HepG2 (cell line): ENCODE data around the gene REPIN1. TPM values are rescaled to one million over a fixed set of nuclear protein-coding genes. Genes with fewer than 3 reads are reported as not detected.
A peak's percentile ranks its signal among the peaks of the same experiment; 100 is the strongest.

Source experiments
- ATAC-seq: fragments of 200-7000 bp; cut with Tn5 transposase; 3 replicates; pipeline ENCODE4 v1.9.1; 2020; ENCODE audit warnings: mild to moderate bottlenecking, moderate library complexity
- BruUV-seq: library from RNA; stranded (reverse); fragments of 400-500 nt; replicated peaks from 2 replicates; lab custom pipeline; 2021; lab: Mats Ljungman, UMichigan
- CTCF ChIA-PET: fragments of 300-600 bp; formaldehyde crosslinking; extraction: SDS; loops from one replicate; lab custom pipeline; 2021; ENCODE audit warnings: low total read pairs, inconsistent platforms, low intra/inter-chr PET ratio; lab: Yijun Ruan, JAX
- POLR2A ChIA-PET: fragments of 350-600 bp; sonication (Branson Sonifier 250); formaldehyde crosslinking; loops from one replicate; lab custom pipeline; 2020; ENCODE audit warnings: antibody characterized with exemption, inconsistent platforms; lab: Yijun Ruan, JAX
- DNase-seq: peaks from one replicate; pipeline ENCODE4 v3.0.0-alpha.2; 2015; ENCODE audit warnings: low spot score
- FAIRE-seq: peaks from 3 replicates; lab custom pipeline; 2011; peaks lifted over from hg19 to GRCh38; lab: Jason Lieb, UNC
- H2AFZ ChIP-seq: one replicate; pipeline ENCODE4 v1.6.1; 2011; ENCODE audit warnings: low read length, inconsistent platforms
- H3K27ac ChIP-seq: fragments of 300-600 bp; 3 replicates; pipeline ENCODE4 v1.8.0; 2011; ENCODE audit warnings: mixed run types, mild to moderate bottlenecking, mixed read lengths, low read length, inconsistent platforms; ENCODE audit not compliant: insufficient read depth; ENCODE audit errors: extremely low read length
- H3K27me3 ChIP-seq, 2 experiments: fragments of 200-600 bp in 1 of 2; 2 replicates in 1 of 2; 3 replicates in 1 of 2; pipeline versions ENCODE4 v1.6.0 to v1.8.0; 2011; ENCODE audit warnings: low read length in 2 of 2, mild to moderate bottlenecking in 2 of 2, moderate library complexity in 2 of 2, inconsistent platforms in 1 of 2; ENCODE audit not compliant: insufficient read depth in 2 of 2, control insufficient read depth in 1 of 2
- H3K36me3 ChIP-seq, 2 experiments: fragments of 200-600 bp in 1 of 2; replicated peaks in 1 of 2; 2 replicates in 1 of 2; 3 replicates in 1 of 2; pipeline versions ENCODE4 v1.5.1 to v1.8.0; 2011; ENCODE audit warnings: low read length in 2 of 2, inconsistent platforms in 1 of 2; ENCODE audit not compliant: insufficient read depth in 2 of 2, control insufficient read depth in 1 of 2
- H3K4me1 ChIP-seq: 2 replicates; pipeline ENCODE4 v1.5.1; 2012; ENCODE audit warnings: low read length, inconsistent platforms; ENCODE audit not compliant: insufficient read depth
- H3K4me2 ChIP-seq: 2 replicates; pipeline ENCODE4 v1.6.0; 2011; ENCODE audit warnings: low read depth, low read length, inconsistent platforms
- H3K4me3 ChIP-seq, 3 experiments: fragments of 200-600 bp in 1 of 3; sonication (generic), shearing (Covaris generic) in 1 of 3; replicated peaks in 1 of 3; 2 replicates each; pipeline ENCODE4 v1.5.1; 2011 to 2016; ENCODE audit warnings: low read length in 3 of 3, inconsistent platforms in 2 of 3, low read depth in 2 of 3, mild to moderate bottlenecking in 2 of 3, control low read depth in 1 of 3, mixed read lengths in 1 of 3; ENCODE audit not compliant: insufficient read depth in 1 of 3
- H3K79me2 ChIP-seq: one replicate; pipeline ENCODE4 v1.6.1; 2011; ENCODE audit warnings: low read length, inconsistent platforms; ENCODE audit not compliant: insufficient read depth
- H3K9ac ChIP-seq: 2 replicates; pipeline ENCODE4 v1.6.0; 2011; ENCODE audit warnings: mild to moderate bottlenecking, low read depth, low read length, inconsistent platforms; ENCODE audit not compliant: insufficient read depth
- H3K9me3 ChIP-seq: 2 replicates; pipeline ENCODE4 v1.5.1; 2012; ENCODE audit warnings: mild to moderate bottlenecking, low read length
- H4K20me1 ChIP-seq: 2 replicates; pipeline ENCODE4 v1.6.0; 2011; ENCODE audit warnings: inconsistent platforms, mild to moderate bottlenecking, low read length, moderate library complexity; ENCODE audit not compliant: insufficient read depth
- MTA1 ChIP-seq: sonication (generic); formaldehyde crosslinking; IDR thresholded peaks from 2 replicates; pipeline ENCODE4 v1.4.0; 2020; ENCODE audit warnings: missing genetic modification reagents, mild to moderate bottlenecking, borderline replicate concordance
- PRMT3 ChIP-seq: sonication (generic); formaldehyde crosslinking; IDR thresholded peaks from 2 replicates; pipeline ENCODE4 v1.8.1; 2022; ENCODE audit warnings: low read depth, mild to moderate bottlenecking, moderate library complexity, missing genetic modification reagents, borderline replicate concordance
- ZNF776 ChIP-seq: sonication (generic); formaldehyde crosslinking; IDR thresholded peaks from 2 replicates; pipeline ENCODE4 v1.4.0; 2020; ENCODE audit warnings: mild to moderate bottlenecking, missing genetic modification reagents
- WGBS: methylation state at CpG from one replicate; pipeline ENCODE4 v1.1.6; 2017; ENCODE audit warnings: low lambda C conversion rate; 5-methylcytosine and 5-hydroxymethylcytosine counted together
- in situ Hi-C: cut with HindIII; loops from 2 replicates; pipeline ENCODE4 v1.10.0; 2017; ENCODE audit warnings: low pct_unique_long_range_greater_than_20kb; ENCODE audit not compliant: extremely low pct_ligation_motif_present
- intact Hi-C: fragments of 100-400 bp; cut with micrococcal nuclease; formaldehyde crosslinking; loops from one replicate; pipeline ENCODE4 v1.10.0; 2022; ENCODE audit not compliant: unreplicated experiment
- polyA plus RNA-seq, 8 experiments: library from polyadenylated mRNA; depleted of rRNA in 3 of 8; stranded (reverse) in 7 of 8; unstranded in 1 of 8; fragments of >200 nt; fragmentation: Illumina TruSeq in 4 of 8; extraction: Trizol in 4 of 8; gene quantifications; 2 replicates each; pipeline versions ENCODE4 v1.2.1 to v1.2.3, GENCODE V29; 2011 to 2016; ENCODE audit warnings: low read depth in 4 of 8, missing spikeins in 1 of 8, mixed read lengths in 1 of 8; ENCODE audit not compliant: insufficient read depth in 1 of 8
- total RNA-seq, 5 experiments: library from RNA; depleted of rRNA; stranded (reverse); fragments of >200 nt; fragmentation: Illumina TruSeq; extraction: Trizol; gene quantifications; 2 replicates each; pipeline ENCODE4 v1.2.3, GENCODE V29; 2016; ENCODE audit warnings: low read depth in 1 of 5
- TF ChIP-seq, protein P1 (sequence below): sonication (generic); formaldehyde crosslinking; conservative IDR thresholded peaks from 2 replicates; pipeline ENCODE4 v1.8.1; 2023; ENCODE audit warnings: missing genetic modification reagents
- TF ChIP-seq, protein P2 (sequence below): sonication (generic); formaldehyde crosslinking; IDR thresholded peaks from 2 replicates; pipeline ENCODE4 v1.4.0; 2020; ENCODE audit warnings: missing genetic modification reagents
- TF ChIP-seq, protein P3 (sequence below): IDR thresholded peaks from 2 replicates; pipeline ENCODE4 v1.6.1; 2016; ENCODE audit warnings: low read depth

Gene REPIN1
- total and polyA plus RNA-seq, 2 of the 13 experiments (the other 11 are each of a cell fraction or from before 2014, with no cell fraction given), result 69.9 to 108 TPM

DNA sequence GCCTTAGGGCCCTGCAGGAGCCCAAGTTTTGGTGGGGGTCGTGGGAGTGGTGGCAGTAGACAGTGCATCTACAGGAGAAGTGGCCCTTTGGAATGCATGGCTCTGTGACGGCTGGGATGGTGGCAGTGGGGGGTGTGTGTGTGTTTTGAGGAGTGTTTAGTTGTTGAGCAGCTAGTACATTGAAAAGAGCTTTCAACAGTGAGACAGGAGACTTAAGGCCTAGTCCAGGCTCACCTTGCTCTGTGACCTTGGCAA, 37.6 kb downstream of the REPIN1 start:
- WGBS, result 0% methylated on average over 2 of the region's 2 CpGs
- peak; percentile 10 for ATAC-seq
- TF ChIP-seq ZNF776 (CRISPR knock-in tag) (0 out of 2 replicates have a peak, but pooled peaks have one; percentile 6), MTA1 (CRISPR knock-in tag) (peak; percentile 11; the same call in 1 of the 2 replicates), PRMT3 (CRISPR knock-in tag) (0 out of 2 replicates have a peak, but pooled peaks have one; percentile 14)
- TF ChIP-seq, protein P1, sequence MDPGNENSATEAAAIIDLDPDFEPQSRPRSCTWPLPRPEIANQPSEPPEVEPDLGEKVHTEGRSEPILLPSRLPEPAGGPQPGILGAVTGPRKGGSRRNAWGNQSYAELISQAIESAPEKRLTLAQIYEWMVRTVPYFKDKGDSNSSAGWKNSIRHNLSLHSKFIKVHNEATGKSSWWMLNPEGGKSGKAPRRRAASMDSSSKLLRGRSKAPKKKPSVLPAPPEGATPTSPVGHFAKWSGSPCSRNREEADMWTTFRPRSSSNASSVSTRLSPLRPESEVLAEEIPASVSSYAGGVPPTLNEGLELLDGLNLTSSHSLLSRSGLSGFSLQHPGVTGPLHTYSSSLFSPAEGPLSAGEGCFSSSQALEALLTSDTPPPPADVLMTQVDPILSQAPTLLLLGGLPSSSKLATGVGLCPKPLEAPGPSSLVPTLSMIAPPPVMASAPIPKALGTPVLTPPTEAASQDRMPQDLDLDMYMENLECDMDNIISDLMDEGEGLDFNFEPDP (CRISPR knock-in tag), result no peak
- TF ChIP-seq, protein P2, sequence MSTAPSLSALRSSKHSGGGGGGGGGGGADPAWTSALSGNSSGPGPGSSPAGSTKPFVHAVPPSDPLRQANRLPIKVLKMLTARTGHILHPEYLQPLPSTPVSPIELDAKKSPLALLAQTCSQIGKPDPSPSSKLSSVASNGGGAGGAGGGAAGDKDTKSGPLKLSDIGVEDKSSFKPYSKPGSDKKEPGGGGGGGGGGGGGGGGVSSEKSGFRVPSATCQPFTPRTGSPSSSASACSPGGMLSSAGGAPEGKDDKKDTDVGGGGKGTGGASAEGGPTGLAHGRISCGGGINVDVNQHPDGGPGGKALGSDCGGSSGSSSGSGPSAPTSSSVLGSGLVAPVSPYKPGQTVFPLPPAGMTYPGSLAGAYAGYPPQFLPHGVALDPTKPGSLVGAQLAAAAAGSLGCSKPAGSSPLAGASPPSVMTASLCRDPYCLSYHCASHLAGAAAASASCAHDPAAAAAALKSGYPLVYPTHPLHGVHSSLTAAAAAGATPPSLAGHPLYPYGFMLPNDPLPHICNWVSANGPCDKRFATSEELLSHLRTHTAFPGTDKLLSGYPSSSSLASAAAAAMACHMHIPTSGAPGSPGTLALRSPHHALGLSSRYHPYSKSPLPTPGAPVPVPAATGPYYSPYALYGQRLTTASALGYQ, result no peak
- TF ChIP-seq, protein P3, sequence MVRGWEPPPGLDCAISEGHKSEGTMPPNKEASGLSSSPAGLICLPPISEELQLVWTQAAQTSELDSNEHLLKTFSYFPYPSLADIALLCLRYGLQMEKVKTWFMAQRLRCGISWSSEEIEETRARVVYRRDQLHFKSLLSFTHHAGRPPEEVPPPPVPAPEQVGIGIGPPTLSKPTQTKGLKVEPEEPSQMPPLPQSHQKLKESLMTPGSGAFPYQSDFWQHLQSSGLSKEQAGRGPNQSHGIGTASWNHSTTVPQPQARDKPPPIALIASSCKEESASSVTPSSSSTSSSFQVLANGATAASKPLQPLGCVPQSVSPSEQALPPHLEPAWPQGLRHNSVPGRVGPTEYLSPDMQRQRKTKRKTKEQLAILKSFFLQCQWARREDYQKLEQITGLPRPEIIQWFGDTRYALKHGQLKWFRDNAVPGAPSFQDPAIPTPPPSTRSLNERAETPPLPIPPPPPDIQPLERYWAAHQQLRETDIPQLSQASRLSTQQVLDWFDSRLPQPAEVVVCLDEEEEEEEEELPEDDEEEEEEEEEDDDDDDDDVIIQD (CRISPR knock-in tag), result 0 out of 2 replicates have a peak, but pooled peaks have one; percentile 2
- TF ChIP-seq, all 625 proteins: peak for 4
- CTCF ChIA-PET, result no interaction called here
- intact Hi-C loops (loop anchor here (2.0 kb wide), 1 partner anchor 15 kb away; no protein-coding TSS in a partner anchor), in situ Hi-C loops (no loop called here)
- POLR2A ChIA-PET, result interaction anchor here (0.8 to 8.8 kb wide), 12 partner anchors 9 to 568 kb away, joined by 3 to 181 read pairs (median 6); partner anchors contain the start of genes ACTR3C, LRRC61, REPIN1 and ZNF775
- Histone ChIP-seq H4K20me1 (no peaks in the 10 kb centered on the region), H3K9me3 (no peaks in the 10 kb centered on the region), H3K4me3 (peak overlapping the region; percentile 75 to 81 (median 79)), H3K79me2 (no peaks in the 10 kb centered on the region), H3K4me2 (peak overlapping the region; percentile 94), H3K36me3 (no peaks in the 10 kb centered on the region), H3K27me3 (no peaks in the 10 kb centered on the region), H3K27ac (peak overlapping the region; percentile 58), H3K9ac (peak overlapping the region; percentile 83), H3K4me1 (peaks cover 62% of the 10 kb centered on the region), H2AFZ (no peak overlapping the region)
- BruUV-seq, result no TSS peak
- DNase-seq (no peak), FAIRE-seq (no peak)
